ENCODE measurements around the gene GRAMD1A.
A peak's percentile ranks its signal among the peaks of the same experiment; 100 is the strongest.
"Not testable (repeated sequence)": the region's sequence is repeated elsewhere in the genome, so short reads cannot be mapped to it uniquely, and the experiment has no call there.

GRAMD1A gene

DNA sequence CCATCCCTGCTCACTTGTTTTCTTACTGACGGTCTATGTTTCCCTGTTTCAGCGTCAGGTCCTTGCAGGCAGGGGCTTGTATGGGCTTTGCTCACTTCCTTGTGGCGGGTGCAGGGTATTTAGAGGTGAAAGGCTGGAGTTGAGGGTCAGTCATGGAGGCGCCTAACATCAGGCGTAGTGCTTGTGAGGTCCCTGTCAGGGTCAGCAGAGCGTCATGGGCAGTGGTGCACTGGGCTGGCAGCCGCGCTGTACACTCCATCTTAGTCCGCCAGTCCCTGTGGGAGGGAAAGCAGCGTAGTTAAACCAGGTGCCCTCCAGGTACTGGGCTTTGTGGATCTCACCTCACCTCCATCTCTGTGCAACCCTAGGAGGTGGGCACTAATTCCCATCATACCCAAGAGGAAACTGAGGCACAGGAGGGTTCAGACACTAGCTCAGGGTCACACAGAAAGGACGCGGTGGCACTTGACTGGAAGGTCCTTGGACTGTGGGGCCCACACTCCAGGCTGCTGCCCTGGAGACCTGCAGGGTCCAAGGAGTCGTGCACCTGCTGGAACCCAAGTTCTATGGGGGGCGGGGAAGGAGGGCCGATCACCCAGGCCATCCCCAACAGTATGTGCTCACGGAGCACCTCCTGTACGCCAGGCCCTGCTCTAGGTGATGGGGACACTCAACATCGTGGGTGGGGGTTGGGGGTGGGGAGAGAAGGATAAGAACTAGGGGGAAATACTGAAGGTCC lies 4.6 kb downstream of the GRAMD1A start:
- no peak for DNase-seq

DNA sequence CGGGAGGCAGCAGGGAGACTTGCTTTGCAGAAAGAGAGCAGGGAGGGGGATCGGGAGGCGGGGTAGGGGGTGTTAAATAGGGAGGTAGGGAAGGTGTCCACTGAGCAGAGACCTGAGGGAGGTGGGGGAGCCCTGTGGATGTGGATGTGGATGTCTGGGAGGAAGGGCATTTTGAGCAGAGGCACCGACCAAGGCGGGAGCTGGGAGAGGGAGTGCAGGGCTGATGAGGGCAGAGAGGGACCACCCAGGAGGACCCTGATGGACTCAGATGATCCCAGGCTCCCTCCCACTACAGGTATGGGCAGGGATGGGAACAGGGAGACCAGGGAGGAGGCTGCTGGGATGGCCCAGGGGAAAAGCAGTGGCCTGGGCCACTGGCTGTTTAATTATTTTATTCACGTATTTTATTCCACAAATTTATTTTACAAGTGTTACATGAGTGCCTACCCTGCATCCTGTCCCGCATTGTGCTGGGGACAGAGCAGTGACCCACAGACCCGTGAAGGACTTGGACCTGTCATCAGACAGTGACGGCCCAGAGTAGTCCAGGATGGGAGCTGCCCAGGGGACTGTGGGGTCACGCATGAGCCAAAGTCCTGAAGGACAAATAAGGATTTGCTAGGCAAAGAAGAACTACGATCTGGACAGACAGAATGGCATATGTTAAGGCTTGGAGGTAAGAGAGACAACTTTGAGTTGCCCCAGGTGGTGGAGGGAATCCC lies 5.3 kb downstream of the GRAMD1A start:
- DNase-seq = no peak

- DNase-seq = not testable (repeated sequence)
Observed at GRCh38 chr19:35006007-35006341, 5.9 kb downstream of the GRAMD1A start.

- no peak for DNase-seq
Observed at GRCh38 chr19:35006342-35006998, 6.3 kb downstream of the GRAMD1A start.

DNA sequence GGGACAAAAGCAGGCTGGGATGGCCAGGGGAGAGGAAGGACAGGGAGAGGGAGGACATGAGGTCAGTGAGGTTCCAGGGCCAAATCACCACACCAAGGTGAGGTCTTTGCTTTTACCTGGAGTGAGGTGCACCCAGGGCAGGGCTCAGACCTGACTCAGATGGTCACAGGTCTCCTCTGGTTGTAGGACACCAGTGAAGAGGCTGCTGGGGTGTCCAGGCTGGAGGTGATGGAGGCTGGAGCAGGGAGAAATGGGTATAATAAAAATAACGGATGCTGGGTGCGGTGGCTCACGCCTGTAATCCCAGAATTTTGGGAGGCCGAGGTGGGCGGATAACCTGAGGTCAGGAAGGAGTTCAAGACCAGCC lies 6.9 kb downstream of the GRAMD1A start:
- DNase-seq = no peak

GRCh38 chr19:35007427-35007826 lies 7.3 kb downstream of the GRAMD1A start:
- DNase-seq = not testable (repeated sequence)

DNA sequence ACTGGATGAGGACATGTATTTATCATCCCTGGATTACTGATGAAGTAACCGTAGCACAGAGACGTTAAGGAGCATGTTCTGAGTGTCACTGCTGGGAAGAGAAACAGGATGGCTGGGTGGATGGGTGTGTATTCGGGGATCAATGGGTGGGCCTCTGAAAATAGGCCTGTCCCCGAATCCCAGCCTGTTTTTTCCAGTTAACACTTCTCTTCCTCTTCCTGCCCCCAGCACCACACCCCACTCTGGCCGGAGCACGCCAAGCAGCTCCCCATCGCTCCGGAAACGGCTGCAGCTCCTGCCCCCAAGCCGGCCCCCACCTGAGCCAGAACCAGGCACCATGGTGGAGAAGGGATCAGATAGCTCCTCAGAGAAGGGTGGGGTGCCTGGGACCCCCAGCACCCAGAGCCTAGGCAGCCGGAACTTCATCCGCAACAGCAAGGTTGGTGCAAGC lies 8.8 kb downstream of the GRAMD1A start:
- no peak for DNase-seq

DNA sequence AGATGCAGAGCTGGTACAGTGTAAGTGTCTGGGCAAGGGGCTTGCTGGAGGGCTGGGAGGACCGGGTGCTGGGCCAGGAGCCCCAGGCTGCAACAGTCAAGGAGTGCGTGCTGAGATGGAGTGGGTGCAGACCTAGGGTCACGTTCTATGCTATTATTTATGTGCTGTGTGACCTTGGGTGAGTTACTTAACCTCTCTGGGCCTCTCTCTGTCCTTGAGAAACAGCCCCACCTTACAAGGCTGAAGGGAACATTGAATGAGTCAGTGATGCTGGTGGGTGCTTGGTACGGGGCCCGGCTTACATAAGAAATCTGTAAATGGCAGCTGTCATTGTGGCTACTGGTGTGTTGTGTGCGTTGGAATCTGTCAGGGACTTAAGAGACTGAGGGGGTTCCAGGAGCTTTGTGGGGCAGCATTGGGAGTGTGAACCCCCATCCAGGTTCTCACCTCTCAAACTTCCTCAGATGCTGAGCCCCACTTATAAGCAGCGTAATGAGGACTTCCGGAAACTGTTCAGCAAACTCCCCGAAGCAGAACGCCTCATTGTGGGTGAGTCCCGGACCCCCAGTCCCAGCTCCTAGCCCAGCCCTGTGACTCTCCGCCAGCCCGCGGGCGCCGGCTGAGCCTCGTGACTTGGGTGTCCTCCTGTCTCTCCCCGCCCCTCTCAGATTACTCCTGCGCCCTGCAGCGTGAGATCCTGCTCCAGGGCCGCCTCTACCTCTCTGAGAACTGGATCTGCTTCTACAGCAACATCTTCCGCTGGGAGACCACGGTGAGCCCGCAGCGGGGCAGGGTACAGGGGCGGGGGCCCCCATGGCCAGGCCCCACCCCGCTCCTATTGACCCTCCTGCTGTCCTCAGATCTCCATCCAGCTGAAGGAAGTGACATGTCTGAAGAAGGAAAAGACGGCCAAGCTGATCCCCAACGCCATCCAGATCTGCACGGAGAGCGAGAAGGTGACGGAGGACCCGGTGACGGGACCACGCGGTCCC lies 9.6 kb downstream of the GRAMD1A start:
- DNase-seq = no peak

GRCh38 chr19:35011091-35011689 lies 11.1 kb downstream of the GRAMD1A start:
- DNase-seq = peak; percentile 55

GRCh38 chr19:35011737-35012682 lies 11.9 kb downstream of the GRAMD1A start:
- peak; percentile 41 for DNase-seq

DNA sequence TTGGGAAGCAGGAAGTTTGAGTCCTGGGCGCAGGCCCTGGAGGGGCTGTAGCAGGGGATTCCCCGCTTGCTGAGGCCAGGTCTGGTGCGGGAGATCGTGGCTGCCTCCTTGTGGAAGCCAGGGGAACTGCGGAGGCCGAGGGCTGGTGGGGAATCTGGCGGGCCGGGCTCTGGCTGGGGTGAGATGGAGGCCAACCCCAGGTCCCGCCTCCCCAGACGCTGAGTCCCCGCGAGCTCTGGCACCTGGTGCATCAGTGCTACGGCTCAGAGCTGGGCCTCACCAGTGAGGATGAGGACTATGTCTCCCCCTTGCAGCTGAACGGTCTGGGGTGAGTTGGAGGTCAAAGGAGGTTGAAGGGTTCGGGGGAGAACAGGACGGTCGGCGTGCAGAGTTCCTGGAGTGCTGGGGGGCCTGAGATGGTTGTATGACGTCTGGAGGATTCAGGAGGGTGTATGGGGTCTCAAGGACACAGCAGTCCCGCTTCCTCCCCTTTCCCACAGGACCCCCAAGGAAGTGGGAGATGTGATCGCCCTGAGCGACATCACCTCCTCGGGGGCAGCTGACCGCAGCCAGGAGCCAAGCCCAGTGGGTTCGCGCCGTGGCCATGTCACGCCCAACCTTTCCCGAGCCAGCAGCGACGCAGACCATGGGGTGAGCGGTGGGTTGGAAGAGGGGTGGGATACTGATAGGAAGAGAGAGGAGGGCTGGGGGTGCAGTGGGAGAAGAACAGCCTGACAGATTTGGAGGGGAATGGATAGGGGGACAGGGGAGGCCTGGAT lies 13.1 kb downstream of the GRAMD1A start:
- peak; percentile 82 for DNase-seq

DNA sequence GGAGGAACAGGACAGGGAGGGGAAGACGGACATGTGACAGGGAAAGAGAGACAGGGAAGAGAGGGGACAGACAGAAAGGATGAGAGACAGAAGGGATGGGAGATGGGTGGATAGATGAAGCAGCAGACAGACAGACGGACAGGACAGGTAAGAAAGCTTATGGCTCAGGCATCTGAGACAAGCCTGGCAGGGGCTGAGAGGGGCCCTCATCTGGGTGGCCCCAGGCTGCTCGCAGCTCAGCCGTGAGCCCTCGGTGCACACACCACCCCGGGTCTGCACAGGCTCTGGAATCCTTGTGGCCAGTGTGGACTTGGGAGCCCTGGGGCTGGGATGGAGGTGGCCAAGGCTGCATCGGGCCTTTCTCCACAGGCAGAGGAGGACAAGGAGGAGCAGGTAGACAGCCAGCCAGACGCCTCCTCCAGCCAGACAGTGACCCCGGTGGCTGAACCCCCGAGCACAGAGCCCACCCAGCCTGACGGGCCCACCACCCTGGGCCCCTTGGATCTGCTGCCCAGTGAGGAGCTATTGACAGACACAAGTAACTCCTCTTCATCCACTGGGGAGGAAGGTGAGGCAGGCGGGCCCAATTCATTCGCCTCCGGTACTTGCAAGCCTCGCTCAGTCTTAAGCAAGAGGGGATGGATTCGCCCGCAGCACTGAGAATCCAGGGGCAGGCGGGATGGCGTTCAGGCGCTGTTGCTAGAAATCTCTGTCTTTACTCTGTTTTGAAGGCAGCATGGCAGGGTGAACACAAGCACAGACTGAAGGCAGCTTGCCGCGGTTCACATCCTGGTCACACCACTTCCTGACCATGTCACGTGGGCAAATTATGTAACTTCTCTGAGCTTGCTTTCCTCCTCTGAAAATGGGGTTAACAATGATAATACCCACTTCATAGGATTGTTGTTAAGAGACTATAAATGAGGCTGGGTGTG lies 14.0 kb downstream of the GRAMD1A start:
- DNase-seq = peak; percentile 72

DNA sequence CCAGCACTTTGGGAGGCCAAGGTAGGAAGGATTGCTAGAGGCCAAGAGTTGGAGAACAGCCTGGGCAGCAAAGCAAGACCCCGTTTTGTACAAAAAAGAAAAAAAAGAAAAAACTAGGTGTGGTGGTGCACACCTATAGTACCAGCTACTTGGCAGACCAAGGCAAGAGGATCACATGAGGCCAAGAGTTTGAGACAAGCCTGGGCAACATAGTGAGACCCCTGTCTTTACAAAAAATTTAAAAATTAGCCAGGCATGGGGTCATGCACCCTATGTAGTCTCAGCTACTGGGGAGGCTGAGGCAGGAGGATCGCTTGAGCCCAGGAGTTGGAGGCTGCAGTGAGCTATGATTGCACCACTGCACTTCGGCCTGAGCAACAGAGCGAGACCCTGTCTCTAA lies 14.7 kb downstream of the GRAMD1A start:
- DNase-seq = not testable (repeated sequence)

DNA sequence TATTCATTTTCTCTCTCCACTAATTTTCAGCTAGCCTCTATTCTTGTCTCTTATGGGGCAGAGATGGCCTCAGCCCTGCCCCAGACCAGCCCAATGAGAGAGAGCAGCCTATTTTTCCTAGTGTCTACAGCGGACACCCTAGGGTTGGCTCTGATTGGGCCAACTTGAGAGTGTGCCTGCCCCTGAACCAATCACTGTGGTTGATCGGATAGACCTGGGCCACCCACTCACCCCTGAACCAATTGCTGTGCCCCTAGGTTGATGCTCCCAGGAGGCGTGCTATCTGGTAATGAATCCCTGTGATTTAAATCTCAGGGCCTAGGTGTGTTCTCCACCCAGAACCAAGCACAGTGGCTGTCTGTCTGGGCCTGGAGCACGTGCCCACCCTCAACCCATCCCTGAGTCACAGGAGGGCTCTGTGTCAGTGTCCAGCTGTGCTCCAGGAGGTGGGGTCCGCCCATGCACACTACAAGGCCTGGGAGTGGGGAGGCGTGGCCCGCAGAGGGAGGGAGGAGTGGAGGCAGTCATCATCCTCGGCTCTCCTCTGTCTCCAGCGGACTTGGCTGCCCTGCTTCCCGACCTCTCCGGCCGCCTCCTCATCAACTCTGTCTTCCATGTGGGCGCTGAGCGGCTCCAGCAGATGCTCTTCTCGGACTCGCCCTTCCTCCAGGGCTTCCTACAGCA lies 15.3 kb downstream of the GRAMD1A start:
- no peak for DNase-seq

DNA sequence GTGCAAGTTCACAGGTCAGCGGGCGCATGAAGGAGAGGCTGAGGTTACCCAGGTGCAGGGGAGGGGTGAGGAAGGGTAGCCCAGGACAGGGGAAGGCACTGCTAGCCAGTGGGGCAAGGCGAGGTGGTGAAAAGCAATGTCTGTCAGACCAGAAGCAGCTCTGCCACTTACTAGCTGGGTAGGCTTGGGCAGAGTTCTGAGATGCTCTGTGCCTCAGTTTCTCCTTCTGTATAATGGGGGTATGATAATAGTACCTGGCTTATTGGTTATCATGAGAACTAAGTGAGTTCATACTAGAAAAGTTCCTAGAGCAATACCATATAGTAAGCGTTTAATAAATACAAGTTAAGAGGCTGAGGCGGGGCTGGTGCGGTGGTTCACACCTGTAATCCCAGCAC lies 15.8 kb downstream of the GRAMD1A start:
- no peak for DNase-seq

DNA sequence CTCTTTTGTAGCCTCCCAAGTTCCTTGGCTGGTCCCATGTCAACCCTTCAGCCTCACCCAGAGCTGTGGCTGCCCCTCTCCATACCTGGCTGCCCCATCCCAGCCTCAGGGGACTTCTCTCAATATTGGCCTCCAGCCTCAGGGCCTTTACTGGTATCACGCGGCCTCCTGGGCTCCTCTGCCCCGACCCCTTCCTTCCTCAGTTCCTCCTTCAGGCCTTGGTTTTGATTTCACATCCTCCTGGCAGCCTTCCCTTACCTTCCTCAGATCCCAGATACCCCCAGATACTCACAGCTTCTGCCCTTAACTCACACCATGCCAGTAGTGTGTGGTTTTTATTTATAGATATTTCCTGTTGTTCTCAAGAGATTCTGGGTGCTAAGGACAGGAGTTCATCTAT lies 17.4 kb downstream of the GRAMD1A start:
- no peak for DNase-seq

GRCh38 chr19:35018379-35018778 lies 18.3 kb downstream of the GRAMD1A start:
- no peak for DNase-seq

- DNase-seq = no peak
Observed at GRCh38 chr19:35019144-35019543, 19.0 kb downstream of the GRAMD1A start.

DNA sequence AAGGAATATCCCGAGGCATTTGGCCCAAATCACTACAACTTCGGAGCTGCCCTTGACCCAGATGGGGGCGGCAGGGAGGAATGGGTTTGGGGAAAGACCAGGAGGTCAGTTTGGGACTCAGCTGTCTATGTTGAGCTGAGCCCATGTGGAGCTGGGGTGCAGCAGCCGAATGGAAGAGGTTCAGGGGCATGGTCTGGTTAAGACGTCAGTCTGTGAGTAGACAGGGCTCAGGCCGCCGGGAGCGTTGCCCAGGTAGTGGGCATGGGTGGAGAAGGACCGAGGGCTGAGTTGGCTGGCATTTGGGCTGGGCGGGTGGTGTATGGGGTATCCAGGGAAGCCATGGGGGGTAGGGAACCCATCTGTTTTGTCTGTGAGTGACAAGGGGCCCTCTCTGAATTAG lies 20.9 kb downstream of the GRAMD1A start:
- no peak for DNase-seq

Measured in activated gamma-delta T cell treated with Interleukin-2 at 50 U/mL for 16 hours (primary cell).